Activated naive CD8-positive, alpha-beta T cell treated with anti-CD3 and anti-CD28 coated beads for 36 hours (primary cell): ENCODE measurements around the gene KHDRBS2. TPM values are rescaled to one million over a fixed set of nuclear protein-coding genes. Genes with fewer than 3 reads are reported as not detected.

ENCODE experiments used
- DNase-seq: peaks from one replicate; pipeline ENCODE4 v3.0.0; 2021
- H3K27ac Mint-ChIP-seq: one replicate; pipeline ENCODE4 v1.8.0; 2022; ENCODE audit warnings: mild to moderate bottlenecking, moderate library complexity, mixed read lengths
- H3K27me3 Mint-ChIP-seq: one replicate; pipeline ENCODE4 v1.8.0; 2022; ENCODE audit warnings: mild to moderate bottlenecking, mixed read lengths
- H3K36me3 Mint-ChIP-seq: one replicate; pipeline ENCODE4 v1.8.0; 2021; ENCODE audit warnings: mild to moderate bottlenecking, mixed read lengths
- H3K4me1 Mint-ChIP-seq: one replicate; pipeline ENCODE4 v1.8.0; 2021; ENCODE audit warnings: mixed read lengths
- H3K4me3 Mint-ChIP-seq: one replicate; pipeline ENCODE4 v1.8.0; 2022; ENCODE audit warnings: mild to moderate bottlenecking, moderate library complexity, mixed read lengths
- H3K9me3 Mint-ChIP-seq: one replicate; pipeline ENCODE4 v1.8.0; 2022; ENCODE audit warnings: mixed read lengths
- total RNA-seq, 2 experiments: library from RNA; stranded (reverse); gene quantifications; one replicate each; pipeline ENCODE4 v1.2.3, GENCODE V29; 2021

The KHDRBS2 gene
- total RNA-seq, 2 experiments from 2014 or later: not detected

DNA sequence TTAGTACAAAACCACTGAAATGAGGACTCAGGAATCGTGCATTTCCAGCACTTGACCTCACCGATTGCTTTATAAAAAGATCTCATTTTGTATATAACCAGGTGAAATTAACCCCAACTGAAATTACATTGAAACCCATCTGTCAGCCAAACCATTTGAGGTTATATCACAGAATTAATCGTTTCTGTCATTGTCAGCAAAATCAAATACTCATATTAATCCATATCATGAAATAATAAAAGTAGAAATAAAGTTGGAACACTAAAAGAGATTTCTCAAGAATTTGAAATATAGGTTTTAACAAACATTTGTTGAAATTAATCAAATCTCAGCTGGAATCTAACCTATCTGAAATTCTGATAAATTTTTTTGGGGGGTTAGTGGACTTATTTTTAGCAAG, 23.7 kb downstream of the KHDRBS2 start:
- DNase-seq: no peak
- Mint-ChIP-seq H3K27ac (no peak overlapping the region), H3K27me3 (no peaks in the 10 kb centered on the region), H3K4me1 (no peaks in the 10 kb centered on the region), H3K4me3 (no peak overlapping the region), H3K36me3 (no peaks in the 10 kb centered on the region), H3K9me3 (no peaks in the 10 kb centered on the region)

DNA sequence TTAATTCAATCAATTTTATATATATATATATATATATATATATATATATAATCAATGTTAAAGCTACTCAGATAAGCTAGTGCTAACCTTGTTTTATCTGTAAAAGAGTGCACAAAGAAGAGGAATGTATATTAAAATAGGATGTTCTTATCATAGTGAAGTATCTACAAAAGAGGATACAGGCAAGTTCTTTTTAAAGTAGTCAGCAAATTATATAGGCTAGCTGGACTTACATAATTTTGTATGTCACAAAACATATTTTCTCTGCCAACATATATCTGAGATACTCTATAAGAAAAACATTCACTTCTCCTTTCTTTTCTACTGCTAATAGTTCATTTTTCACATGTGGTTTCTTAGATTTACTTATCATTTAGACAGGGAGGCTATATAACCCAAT, 39.9 kb downstream of the KHDRBS2 start:
- no peak overlapping the region for H3K4me3 Mint-ChIP-seq
- no peaks in the 10 kb centered on the region for H3K9me3 Mint-ChIP-seq

DNA sequence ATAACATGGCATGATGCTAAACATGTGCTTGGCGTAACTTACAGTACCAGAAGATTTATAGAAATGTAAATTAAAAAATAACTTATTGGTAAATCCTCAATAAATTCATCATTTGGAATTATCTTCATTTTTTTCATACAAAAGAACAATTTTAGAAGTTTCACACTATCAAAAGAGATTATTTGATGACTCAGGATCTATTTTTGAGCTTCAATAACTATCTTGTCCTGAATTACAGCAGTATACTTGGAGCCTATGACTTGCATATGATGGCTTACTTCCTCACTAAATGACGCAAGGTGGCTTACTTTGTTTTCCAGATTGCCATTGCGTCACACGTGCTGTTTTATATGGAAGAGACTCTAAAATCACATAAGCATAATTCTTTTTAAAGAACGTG, 49.2 kb downstream of the KHDRBS2 start:
- Mint-ChIP-seq H3K9me3 (peaks cover 7% of the 10 kb centered on the region), H3K4me3 (no peak overlapping the region), H3K36me3 (no peaks in the 10 kb centered on the region), H3K4me1 (no peaks in the 10 kb centered on the region), H3K27ac (no peak overlapping the region), H3K27me3 (no peaks in the 10 kb centered on the region)
- DNase-seq: no peak

More for the DNA sequence above, 39.9 kb downstream of the KHDRBS2 start:
- Mint-ChIP-seq H3K4me1 (no peaks in the 10 kb centered on the region), H3K27me3 (no peaks in the 10 kb centered on the region), H3K36me3 (no peaks in the 10 kb centered on the region), H3K27ac (no peak overlapping the region)
- DNase-seq: no peak

DNA sequence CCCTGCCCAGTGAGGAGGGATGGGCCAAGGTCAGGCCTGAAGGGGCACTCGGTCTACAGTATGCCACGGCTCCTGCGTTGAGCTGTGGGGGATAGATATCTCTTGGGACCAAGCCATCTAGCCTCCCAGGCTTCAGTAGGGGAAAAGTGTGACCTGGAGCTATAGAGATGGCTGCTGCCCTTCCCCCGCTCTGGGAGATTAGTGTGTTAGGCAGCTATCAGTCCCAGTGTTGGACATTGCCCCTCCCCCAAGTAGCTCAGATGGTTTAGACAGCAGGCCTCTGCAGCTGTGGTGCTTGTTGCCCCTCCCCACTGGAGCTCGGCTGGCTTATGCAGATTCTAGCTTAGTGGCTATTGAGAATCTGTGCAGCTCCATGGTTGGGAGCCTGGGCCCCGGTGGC, 56.8 kb downstream of the KHDRBS2 start:
- no peak for DNase-seq

DNA sequence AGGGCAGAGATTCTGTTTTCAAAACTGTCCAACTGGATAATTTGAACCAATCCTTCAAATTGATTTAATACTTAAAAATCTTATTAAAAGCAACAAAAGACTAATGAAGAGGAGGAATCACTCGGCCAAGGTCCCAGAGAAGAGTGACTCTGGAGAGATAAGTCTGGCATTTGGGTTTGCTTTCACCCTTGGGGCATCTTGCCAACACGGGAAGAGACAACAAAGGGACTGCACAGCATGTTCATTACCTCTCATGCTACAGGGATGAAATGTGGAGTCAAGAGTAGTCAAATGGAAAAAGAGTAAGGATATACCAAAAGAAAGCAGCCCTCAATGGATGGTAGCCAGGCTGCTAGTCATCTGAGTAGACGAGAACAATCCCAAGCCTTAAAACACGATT, 68.2 kb downstream of the KHDRBS2 start:
- peaks cover 2% of the 10 kb centered on the region for H3K9me3 Mint-ChIP-seq
- H3K27ac Mint-ChIP-seq: no peak overlapping the region
- H3K4me3 Mint-ChIP-seq: no peak overlapping the region
- DNase-seq: no peak
- no peaks in the 10 kb centered on the region for H3K4me1 Mint-ChIP-seq
- H3K36me3 Mint-ChIP-seq: no peaks in the 10 kb centered on the region
- no peaks in the 10 kb centered on the region for H3K27me3 Mint-ChIP-seq

More for the DNA sequence above, 56.8 kb downstream of the KHDRBS2 start:
- Mint-ChIP-seq H3K27ac (no peak overlapping the region), H3K9me3 (peaks cover 12% of the 10 kb centered on the region), H3K4me3 (no peak overlapping the region), H3K4me1 (no peaks in the 10 kb centered on the region), H3K36me3 (no peaks in the 10 kb centered on the region), H3K27me3 (no peaks in the 10 kb centered on the region)

DNA sequence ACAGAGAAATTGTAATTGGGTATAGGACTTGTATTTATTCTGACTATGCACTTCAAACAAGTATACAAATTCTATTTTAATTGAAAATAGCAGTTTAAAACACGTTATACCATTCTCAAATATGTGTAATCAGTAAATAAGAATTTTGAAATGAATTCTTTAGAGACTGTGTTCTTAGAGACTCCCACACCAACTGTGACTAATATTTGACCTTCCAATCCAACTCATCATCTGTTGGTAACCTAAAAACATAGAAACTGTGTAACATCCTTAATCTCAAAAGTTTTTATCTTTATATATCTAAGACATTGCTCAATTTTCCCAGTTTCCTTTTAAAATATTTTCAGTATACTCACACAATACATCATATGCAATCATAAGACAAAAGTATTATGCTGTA, 83.9 kb downstream of the KHDRBS2 start:
- H3K27ac Mint-ChIP-seq: no peak overlapping the region
- H3K27me3 Mint-ChIP-seq: no peaks in the 10 kb centered on the region
- no peak for DNase-seq
- H3K36me3 Mint-ChIP-seq: no peaks in the 10 kb centered on the region
- no peak overlapping the region for H3K4me3 Mint-ChIP-seq
- no peaks in the 10 kb centered on the region for H3K4me1 Mint-ChIP-seq
- H3K9me3 Mint-ChIP-seq: peaks cover 10% of the 10 kb centered on the region

DNA sequence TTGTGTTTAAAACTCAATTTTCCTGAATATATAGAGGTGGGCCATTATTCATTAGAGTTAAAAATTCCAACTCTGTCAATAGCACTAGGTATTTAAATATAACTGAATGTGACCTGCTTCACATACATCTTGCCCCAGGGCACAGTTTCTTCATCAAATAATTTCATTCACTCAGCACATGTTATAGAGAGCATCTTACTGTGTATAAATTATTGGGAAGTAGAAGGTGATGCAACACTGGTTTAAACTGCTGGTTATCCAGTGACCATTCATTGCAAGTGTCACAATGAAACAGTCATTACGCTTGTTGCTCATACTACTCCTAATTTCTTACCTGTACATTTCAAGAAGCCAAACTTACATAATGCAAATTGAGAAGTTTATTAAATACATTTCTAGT, 93.4 kb downstream of the KHDRBS2 start:
- Mint-ChIP-seq H3K27ac (no peak overlapping the region), H3K9me3 (no peaks in the 10 kb centered on the region), H3K27me3 (no peaks in the 10 kb centered on the region), H3K36me3 (no peaks in the 10 kb centered on the region), H3K4me1 (no peaks in the 10 kb centered on the region), H3K4me3 (no peak overlapping the region)
- DNase-seq: no peak

DNA sequence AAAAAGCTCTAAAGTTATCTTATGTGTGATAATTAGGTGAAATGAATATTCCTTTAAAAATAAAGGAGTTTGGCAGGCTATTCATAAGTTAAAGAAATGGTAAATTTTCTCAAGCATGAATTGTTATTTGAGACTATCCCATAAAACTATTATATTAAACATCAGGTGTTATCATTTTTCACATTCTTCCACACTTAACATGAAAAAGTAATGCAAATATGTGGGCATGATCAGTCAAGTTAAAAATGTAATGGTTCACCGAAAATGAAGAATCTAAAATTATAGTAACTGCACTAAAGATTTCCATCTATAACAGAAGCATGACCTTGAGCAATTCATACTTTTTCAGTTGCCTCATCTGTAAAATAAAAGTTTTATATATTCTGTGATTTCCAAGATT, 110.8 kb downstream of the KHDRBS2 start:
- H3K27ac Mint-ChIP-seq: no peak overlapping the region
- H3K36me3 Mint-ChIP-seq: no peaks in the 10 kb centered on the region
- DNase-seq: no peak
- no peaks in the 10 kb centered on the region for H3K4me1 Mint-ChIP-seq
- H3K4me3 Mint-ChIP-seq: no peak overlapping the region
- H3K27me3 Mint-ChIP-seq: no peaks in the 10 kb centered on the region
- peaks cover 4% of the 10 kb centered on the region for H3K9me3 Mint-ChIP-seq

DNA sequence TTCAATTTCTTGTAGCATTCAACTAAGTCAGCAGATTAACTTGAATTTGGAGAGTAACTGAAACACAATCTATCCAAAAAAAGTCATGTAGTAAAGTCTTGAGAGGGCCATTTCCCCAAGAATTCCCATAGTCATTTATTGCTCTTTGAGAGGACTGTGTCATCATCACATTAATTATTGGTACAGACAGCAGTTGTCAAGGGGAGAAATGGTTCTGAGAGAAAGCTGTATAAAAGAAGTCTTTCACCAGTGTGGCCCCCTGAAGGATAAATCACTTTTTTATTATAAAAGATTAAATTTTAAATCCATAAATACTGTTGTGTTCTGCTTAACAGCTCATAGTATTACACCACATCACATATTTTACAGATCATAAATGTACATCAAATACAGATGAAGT, 111.5 kb downstream of the KHDRBS2 start:
- Mint-ChIP-seq H3K4me3 (no peak overlapping the region), H3K9me3 (peaks cover 4% of the 10 kb centered on the region), H3K27me3 (no peaks in the 10 kb centered on the region), H3K27ac (no peak overlapping the region), H3K4me1 (no peaks in the 10 kb centered on the region), H3K36me3 (no peaks in the 10 kb centered on the region)
- no peak for DNase-seq

DNA sequence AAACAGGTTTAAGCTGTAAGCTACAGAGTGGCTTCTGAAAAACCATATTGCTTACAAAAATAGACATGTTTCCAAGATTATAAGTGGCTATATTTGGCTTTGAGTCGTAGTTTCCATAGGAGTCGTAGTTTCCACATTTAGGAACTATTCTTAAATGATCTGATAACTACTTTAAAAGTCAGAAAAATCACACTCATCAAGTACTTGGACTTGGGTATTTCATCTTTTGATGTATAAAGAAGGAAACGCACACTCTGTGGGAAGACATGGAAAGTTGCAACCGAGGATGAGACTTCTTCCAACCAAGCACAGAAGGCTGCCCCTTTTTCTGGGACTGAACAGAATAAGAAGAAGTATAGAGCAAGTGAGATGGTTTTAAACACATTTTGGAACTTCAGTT, 118.3 kb downstream of the KHDRBS2 start:
- H3K27ac Mint-ChIP-seq: no peak overlapping the region
- H3K36me3 Mint-ChIP-seq: no peaks in the 10 kb centered on the region
- no peaks in the 10 kb centered on the region for H3K27me3 Mint-ChIP-seq
- H3K4me3 Mint-ChIP-seq: no peak overlapping the region
- no peaks in the 10 kb centered on the region for H3K4me1 Mint-ChIP-seq
- H3K9me3 Mint-ChIP-seq: peaks cover 3% of the 10 kb centered on the region
- no peak for DNase-seq

DNA sequence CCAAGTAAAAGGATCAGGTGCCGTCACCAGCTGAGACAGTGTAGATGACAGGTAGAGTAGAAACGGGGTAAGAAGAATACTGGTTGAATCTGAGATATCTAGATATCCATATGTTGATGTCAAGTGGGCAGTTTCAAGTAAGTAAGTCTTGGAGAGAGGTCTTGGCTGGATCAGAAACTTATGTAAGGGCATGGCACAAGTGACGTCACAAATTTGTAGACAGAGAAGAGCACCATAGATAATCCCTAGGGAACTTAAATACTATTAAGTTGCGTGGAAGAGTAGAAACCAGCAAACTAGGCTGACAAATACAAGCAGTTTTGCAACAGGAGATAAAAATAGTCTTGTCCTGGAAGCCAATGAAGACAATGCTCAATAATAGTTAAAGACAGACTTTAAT, 123.2 kb downstream of the KHDRBS2 start:
- no peak for DNase-seq
- Mint-ChIP-seq H3K27ac (no peak overlapping the region), H3K27me3 (no peaks in the 10 kb centered on the region), H3K9me3 (peaks cover 4% of the 10 kb centered on the region), H3K4me3 (no peak overlapping the region), H3K4me1 (no peaks in the 10 kb centered on the region), H3K36me3 (no peaks in the 10 kb centered on the region)

DNA sequence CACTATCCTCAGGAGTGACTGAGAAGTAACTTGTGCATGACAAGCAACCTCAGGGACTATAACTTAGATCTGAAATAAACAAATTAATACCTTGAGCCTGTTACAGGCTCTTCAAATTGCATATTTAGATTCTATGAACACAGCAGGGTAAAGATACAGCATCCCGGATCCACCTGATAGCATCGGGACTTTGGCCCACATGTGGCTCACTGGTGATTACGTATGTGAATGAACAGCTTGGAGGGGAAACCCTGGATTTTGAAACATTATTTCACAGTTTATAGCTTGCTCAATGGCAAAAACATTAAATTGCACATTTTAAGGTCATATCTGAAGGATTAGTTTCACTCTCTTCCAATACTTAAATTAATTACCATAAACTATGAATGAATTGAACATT, 133.2 kb downstream of the KHDRBS2 start:
- Mint-ChIP-seq H3K27me3 (no peaks in the 10 kb centered on the region), H3K27ac (no peak overlapping the region), H3K4me1 (no peaks in the 10 kb centered on the region), H3K4me3 (no peak overlapping the region), H3K36me3 (no peaks in the 10 kb centered on the region), H3K9me3 (peaks cover 1% of the 10 kb centered on the region)
- DNase-seq: no peak

DNA sequence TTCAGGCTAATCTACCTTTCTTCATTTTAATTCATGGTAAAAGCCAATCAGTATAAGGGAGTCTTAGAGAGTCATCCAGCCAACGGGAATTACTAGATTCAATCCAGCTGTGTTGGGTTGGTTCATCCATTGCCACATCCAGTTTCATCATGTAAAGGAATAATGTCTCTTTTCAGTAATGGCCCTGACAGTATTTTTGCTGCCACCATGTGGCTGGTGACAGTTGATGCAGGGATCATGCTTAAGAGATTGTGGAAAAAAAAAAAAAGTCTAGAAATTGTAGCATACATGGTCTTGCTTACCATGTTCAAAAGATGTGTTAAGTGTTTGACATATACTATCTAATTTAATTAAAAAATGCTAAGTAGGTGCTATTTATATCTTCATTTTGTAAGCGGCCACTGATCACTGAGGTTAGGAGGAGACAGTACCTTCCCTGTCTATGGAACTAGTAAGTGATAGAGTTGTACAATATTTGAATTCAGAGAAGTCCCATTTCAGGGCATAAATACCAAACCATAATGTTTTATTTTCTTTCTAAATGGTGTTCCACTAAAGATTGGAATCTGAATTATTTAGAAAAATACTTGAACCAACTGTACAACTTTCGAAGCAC, 135.9 kb downstream of the KHDRBS2 start:
- no peak overlapping the region for H3K4me3 Mint-ChIP-seq
- H3K27me3 Mint-ChIP-seq: no peaks in the 10 kb centered on the region
- no peaks in the 10 kb centered on the region for H3K4me1 Mint-ChIP-seq
- H3K9me3 Mint-ChIP-seq: peaks cover 1% of the 10 kb centered on the region
- no peaks in the 10 kb centered on the region for H3K36me3 Mint-ChIP-seq
- H3K27ac Mint-ChIP-seq: no peak overlapping the region
- no peak for DNase-seq

DNA sequence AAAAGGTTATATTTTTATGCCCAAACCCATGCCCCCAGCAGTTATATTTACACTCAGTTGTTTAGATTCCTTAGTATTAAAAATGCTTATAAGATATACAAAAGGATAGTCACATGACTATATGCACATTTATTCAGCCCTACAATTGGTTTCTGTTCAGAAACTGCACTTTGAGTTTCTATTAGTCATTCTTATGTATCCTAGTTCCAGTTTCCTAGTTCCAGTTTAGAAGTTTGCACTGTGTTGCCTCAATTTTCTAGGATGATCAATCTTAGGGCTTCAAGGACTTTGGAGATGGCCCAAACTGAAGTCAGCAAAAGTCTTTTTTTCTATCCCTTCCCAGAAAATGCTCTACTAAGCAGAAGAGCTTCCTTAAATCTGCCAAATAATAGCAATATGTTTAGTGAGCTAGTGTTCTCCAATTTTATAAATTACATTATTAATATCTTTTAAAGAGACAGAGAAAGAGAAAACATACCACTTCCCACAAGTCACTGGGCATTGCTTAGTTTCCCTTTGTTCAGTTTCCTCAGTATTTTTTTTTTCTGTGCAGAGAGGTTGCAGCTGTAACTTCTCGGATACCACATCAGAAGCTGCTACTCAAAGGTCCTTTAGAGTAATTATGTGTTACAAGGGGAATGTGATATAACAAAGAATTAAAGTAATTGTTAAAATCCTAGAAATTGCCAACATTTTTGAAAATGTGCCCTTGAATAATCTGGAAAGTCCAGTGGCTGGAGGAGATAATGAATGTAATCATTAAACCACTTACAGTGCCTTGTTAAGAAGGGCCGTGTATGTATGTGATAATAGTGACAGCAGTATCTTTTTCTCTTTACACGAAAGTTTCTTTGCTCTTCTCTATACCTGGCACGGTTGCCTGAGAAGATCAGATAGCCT, 138.8 kb downstream of the KHDRBS2 start:
- Mint-ChIP-seq H3K27me3 (no peaks in the 10 kb centered on the region), H3K36me3 (no peaks in the 10 kb centered on the region), H3K9me3 (peaks cover 1% of the 10 kb centered on the region), H3K27ac (no peak overlapping the region), H3K4me1 (no peaks in the 10 kb centered on the region), H3K4me3 (no peak overlapping the region)
- no peak for DNase-seq

DNA sequence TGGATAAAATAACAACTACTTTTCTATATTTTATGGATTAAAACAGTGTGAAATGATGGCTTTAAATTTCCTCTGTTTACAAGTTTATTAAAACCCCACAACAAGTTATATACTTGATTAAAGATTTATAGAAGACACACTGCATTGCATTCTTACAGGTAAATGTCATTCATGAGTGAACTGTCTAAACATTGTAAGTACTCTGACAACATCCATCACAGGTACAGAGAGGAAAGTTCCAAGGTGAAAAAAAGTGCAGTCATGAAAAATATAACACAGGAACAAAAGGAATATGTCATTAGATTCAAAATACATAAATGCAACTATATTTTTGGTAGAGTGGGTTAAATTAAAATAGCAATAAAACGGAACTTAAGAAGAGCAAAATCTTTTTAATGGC, 156.9 kb downstream of the KHDRBS2 start:
- no peak overlapping the region for H3K4me3 Mint-ChIP-seq
- no peaks in the 10 kb centered on the region for H3K27me3 Mint-ChIP-seq
- H3K27ac Mint-ChIP-seq: no peak overlapping the region
- H3K4me1 Mint-ChIP-seq: no peaks in the 10 kb centered on the region
- peaks cover 13% of the 10 kb centered on the region for H3K9me3 Mint-ChIP-seq
- DNase-seq: no peak
- no peaks in the 10 kb centered on the region for H3K36me3 Mint-ChIP-seq

DNA sequence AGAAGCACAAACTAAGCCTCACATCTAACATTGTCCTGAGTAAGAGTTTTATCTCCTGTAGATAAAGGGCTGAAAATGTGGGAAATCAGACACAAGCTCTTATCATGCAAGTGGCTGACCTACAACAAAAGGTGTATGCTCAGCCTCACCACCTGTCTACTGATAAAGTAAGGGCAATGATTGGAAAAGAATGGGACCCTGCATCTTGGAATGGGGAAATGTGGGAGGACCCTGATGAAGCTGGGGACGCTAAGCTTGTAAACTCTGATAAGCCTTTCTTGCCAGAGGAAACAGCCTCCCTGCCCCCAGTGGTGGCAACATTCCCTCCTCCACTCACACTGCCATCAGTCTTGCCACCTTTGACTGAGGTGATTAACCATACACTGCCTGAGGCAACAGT, 166.6 kb downstream of the KHDRBS2 start:
- Mint-ChIP-seq H3K9me3 (peaks cover 11% of the 10 kb centered on the region), H3K36me3 (no peaks in the 10 kb centered on the region), H3K27ac (no peak overlapping the region), H3K4me1 (no peaks in the 10 kb centered on the region), H3K27me3 (no peaks in the 10 kb centered on the region), H3K4me3 (no peak overlapping the region)
- DNase-seq: no peak
